ENCODE data around the gene CCL24.
"Not testable (repeated sequence)": the region's sequence is repeated elsewhere in the genome, so short reads cannot be mapped to it uniquely, and the experiment has no call there.

The CCL24 gene

GRCh38 chr7:75813781-75814236 lies at the start of gene CCL24:
Gene CCL24, minus strand, starts transcription at chr7:75813806. Its CDS starts 91 bp downstream, at chr7:75813715.
- DNase-seq (ENCODE audit: low spot score) = no peak

- no peak for DNase-seq (ENCODE audit: low spot score)
Observed at GRCh38 chr7:75861636-75862035, 48.0 kb upstream of the CCL24 start.

- no peak for DNase-seq (ENCODE audit: low spot score)
Observed at GRCh38 chr7:75858410-75858809, 44.8 kb upstream of the CCL24 start.

GRCh38 chr7:75856536-75856935 lies 42.9 kb upstream of the CCL24 start:
- DNase-seq (ENCODE audit: low spot score) = no peak

GRCh38 chr7:75854813-75855345 lies 41.3 kb upstream of the CCL24 start:
- not testable (repeated sequence) for DNase-seq (ENCODE audit: low spot score)

GRCh38 chr7:75854233-75854632 lies 40.6 kb upstream of the CCL24 start:
- DNase-seq (ENCODE audit: low spot score) = no peak

- DNase-seq (ENCODE audit: low spot score) = no peak
Observed at GRCh38 chr7:75850235-75850634, 36.6 kb upstream of the CCL24 start.

GRCh38 chr7:75849573-75849972 lies 36.0 kb upstream of the CCL24 start:
- no peak for DNase-seq (ENCODE audit: low spot score)

GRCh38 chr7:75847707-75848106 lies 34.1 kb upstream of the CCL24 start:
- DNase-seq (ENCODE audit: low spot score) = no peak

GRCh38 chr7:75845132-75845531 lies 31.5 kb upstream of the CCL24 start:
- DNase-seq (ENCODE audit: low spot score) = not testable (repeated sequence)

GRCh38 chr7:75844158-75844557 lies 30.6 kb upstream of the CCL24 start:
- no peak for DNase-seq (ENCODE audit: low spot score)

- no peak for DNase-seq (ENCODE audit: low spot score)
Observed at GRCh38 chr7:75843613-75844116, 30.1 kb upstream of the CCL24 start.

- DNase-seq (ENCODE audit: low spot score) = no peak
Observed at GRCh38 chr7:75842836-75843446, 29.3 kb upstream of the CCL24 start.

- DNase-seq (ENCODE audit: low spot score) = no peak
Observed at GRCh38 chr7:75840029-75840428, 26.4 kb upstream of the CCL24 start.

GRCh38 chr7:75838281-75838930 lies 24.8 kb upstream of the CCL24 start:
- not testable (repeated sequence) for DNase-seq (ENCODE audit: low spot score)

- no peak for DNase-seq (ENCODE audit: low spot score)
Observed at GRCh38 chr7:75836798-75837197, 23.2 kb upstream of the CCL24 start.

- DNase-seq (ENCODE audit: low spot score) = no peak
Observed at GRCh38 chr7:75835688-75836285, 22.2 kb upstream of the CCL24 start.

GRCh38 chr7:75833662-75834061 lies 20.1 kb upstream of the CCL24 start:
- not testable (repeated sequence) for DNase-seq (ENCODE audit: low spot score)

GRCh38 chr7:75830978-75831377 lies 17.4 kb upstream of the CCL24 start:
- DNase-seq (ENCODE audit: low spot score) = no peak

- not testable (repeated sequence) for DNase-seq (ENCODE audit: low spot score)
Observed at GRCh38 chr7:75829656-75830055, 16.1 kb upstream of the CCL24 start.

- no peak for DNase-seq (ENCODE audit: low spot score)
Observed at GRCh38 chr7:75823198-75823910, 9.7 kb upstream of the CCL24 start.

GRCh38 chr7:75820688-75821087 lies 7.1 kb upstream of the CCL24 start:
- no peak for DNase-seq (ENCODE audit: low spot score)

Data from CD4-positive, alpha-beta T cell treated with Interleukin-2 at 100 ng/mL for 4 hours (primary cell).